RWPE1 (cell line): ENCODE results near the gene H19.

Source experiments
- CTCF ChIA-PET: fragments of 350-600 bp; sonication (Branson Sonifier 250); formaldehyde crosslinking; extraction: SDS; loops from one replicate; lab custom pipeline; 2021; lab: Yijun Ruan, JAX
- POLR2A ChIA-PET: fragments of 400-600 bp; formaldehyde crosslinking; extraction: SDS; loops from one replicate; lab custom pipeline; 2020; ENCODE audit warnings: antibody characterized with exemption; ENCODE audit not compliant: low non-redundant PET; lab: Yijun Ruan, JAX
- DNase-seq: peaks from one replicate; pipeline ENCODE4 v3.0.0; 2012; ENCODE audit warnings: low spot score
- H3K27ac ChIP-seq: fragments of 450-650 bp; 2 replicates; pipeline ENCODE4 v1.5.1; 2017
- TF ChIP-seq, protein P1 (sequence below): fragments of 450-650 bp; conservative IDR thresholded peaks from 2 replicates; pipeline ENCODE4 v1.5.1; 2017; ENCODE audit warnings: low read depth, mild to moderate bottlenecking

The H19 gene

DNA sequence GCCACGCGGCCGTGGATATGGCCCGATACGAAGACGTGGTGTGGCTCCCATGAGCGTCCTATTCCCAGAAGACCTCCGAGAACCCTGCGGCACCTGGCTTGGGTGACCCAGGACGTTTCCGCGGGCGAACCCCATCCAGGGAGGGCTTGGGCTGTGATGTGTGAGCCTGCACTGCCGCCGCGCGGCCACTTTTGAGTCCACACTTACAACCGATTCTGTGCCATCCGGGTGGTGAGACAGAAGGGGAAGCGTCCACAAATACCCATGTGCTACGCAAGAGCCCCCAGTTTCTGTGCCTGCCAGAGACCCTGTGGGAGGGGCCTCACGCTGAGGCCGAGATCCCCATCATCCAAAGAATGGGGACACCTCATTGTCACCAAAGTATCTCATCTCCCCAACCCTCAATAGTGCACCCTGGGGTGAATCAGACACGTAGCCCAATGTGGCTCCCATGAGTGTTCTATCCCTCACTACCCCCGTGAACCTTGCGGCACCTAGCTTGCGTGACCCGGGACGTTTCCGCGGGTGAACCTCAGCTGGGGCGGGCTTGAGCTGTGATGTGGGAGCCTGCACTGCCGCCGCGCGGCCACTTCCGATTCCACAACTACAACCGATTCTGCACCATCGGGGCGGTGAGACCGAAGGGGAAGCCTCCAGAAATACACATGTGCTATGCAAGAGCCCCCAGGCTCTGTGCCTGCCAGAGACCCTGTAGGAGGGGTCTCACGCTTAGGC lies 4.6 kb upstream of the H19 start:
- ChIA-PET CTCF (interaction anchor here (0.6 to 2.8 kb wide), 7 partner anchors 33 to 475 kb away, joined by 3 to 15 read pairs (median 4); partner anchors contain the start of gene SYT8), POLR2A (no interaction called here)
- TF ChIP-seq, protein P1, sequence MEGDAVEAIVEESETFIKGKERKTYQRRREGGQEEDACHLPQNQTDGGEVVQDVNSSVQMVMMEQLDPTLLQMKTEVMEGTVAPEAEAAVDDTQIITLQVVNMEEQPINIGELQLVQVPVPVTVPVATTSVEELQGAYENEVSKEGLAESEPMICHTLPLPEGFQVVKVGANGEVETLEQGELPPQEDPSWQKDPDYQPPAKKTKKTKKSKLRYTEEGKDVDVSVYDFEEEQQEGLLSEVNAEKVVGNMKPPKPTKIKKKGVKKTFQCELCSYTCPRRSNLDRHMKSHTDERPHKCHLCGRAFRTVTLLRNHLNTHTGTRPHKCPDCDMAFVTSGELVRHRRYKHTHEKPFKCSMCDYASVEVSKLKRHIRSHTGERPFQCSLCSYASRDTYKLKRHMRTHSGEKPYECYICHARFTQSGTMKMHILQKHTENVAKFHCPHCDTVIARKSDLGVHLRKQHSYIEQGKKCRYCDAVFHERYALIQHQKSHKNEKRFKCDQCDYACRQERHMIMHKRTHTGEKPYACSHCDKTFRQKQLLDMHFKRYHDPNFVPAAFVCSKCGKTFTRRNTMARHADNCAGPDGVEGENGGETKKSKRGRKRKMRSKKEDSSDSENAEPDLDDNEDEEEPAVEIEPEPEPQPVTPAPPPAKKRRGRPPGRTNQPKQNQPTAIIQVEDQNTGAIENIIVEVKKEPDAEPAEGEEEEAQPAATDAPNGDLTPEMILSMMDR, result no peak
- no peak overlapping the region for H3K27ac ChIP-seq
- DNase-seq, result no peak

DNA sequence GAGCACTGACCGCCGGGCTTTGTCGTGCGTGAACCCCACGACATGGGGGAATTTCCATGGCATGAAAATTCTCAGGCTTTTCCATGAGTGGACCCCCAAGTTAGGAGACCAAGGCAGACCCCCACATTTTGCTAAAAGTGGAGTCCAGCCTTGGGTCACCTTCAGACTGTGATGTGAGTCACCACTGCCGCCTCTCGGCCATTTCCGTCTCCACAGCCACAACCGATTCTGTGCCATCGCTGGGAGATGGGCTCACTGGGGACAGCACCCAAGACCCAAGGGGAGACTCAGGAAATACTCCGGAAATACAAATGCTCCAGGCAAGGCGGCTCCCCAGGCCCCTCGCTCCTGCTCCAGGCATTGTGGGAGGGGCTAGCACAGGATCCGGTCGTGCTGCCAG lies 1.2 kb upstream of the H19 start:
- POLR2A ChIA-PET, result no interaction called here
- CTCF ChIA-PET, result interaction anchor here (0.6 to 1.1 kb wide), 2 partner anchors 165 to 305 kb away, joined by 3 to 4 read pairs; no protein-coding TSS in a partner anchor
- no peak overlapping the region for H3K27ac ChIP-seq
- TF ChIP-seq, protein P1, result no peak
- DNase-seq, result no peak

DNA sequence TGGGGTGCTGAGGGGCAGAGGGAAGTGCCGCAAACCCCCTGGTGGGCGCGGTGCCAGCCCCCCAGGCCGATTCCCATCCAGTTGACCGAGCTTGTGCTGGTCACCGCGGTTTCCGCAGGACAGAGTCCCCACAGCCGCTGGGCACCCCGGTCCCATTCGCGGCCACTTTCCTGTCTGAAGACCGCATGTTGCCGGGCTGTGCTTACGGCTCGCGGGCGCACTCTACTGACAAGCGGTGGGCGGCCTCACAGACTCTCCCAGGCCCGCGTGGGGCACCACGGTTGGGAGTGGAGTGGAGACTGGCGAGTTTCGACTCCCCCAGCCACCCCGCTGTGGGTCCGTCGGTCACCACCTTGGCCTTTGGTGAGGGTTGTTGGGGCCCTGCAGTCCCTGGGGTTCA lies 648 bp upstream of the H19 start:
- H3K27ac ChIP-seq, result no peak overlapping the region
- TF ChIP-seq, protein P1, result no peak
- ChIA-PET CTCF (interaction anchor here (0.6 kb wide), 1 partner anchor 118 kb away, joined by 4 read pairs; no protein-coding TSS in a partner anchor), POLR2A (no interaction called here)
- DNase-seq, result no peak

DNA sequence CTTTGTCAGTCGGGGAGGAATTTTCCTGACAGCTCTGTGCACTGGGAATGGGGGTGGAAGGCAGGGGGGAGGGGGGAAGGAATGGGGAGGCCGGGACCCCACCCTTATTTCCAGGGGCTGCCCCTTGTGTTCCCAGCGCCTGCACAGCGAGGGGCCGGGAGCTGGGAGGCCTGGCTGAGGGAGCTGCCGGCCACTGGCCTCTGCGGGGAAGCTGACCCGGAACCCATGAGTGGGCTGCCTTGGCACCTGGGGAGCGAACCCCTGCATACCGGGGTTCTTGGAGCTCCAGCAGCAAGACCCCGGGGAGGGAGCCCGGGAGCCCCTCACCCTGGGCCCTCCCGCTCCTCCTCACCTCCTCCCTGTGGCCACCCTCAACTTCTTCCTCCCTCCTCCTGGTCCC lies 3.5 kb downstream of the H19 start:
- ChIA-PET POLR2A (no interaction called here), CTCF (no interaction called here)
- no peak overlapping the region for H3K27ac ChIP-seq
- no peak for DNase-seq
- TF ChIP-seq, protein P1, result no peak

DNA sequence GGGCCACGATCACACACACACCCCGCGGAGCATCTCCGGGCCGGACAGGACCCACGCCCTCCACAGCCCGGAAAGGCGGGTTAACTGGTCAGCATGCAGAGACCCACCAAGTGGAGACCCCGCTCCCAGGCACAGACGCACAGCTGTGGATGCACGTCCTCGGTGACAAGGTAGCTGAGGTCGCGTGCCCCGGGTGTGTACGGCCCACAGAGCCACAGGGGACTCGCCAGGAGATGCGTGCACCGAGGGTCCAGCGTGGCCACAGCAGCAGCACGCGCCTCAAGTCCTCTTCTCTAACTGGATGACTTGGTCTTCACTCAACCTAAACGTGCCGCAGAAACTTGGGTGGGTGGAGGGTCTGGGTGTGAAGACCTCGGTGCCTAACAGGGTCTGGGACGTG lies 5.5 kb downstream of the H19 start:
- TF ChIP-seq, protein P1, result no peak
- no peak overlapping the region for H3K27ac ChIP-seq
- ChIA-PET CTCF (interaction anchor here (0.6 to 0.7 kb wide), 2 partner anchors 454 to 512 kb away, joined by 3 read pairs; no protein-coding TSS in a partner anchor), POLR2A (no interaction called here)
- no peak for DNase-seq

DNA sequence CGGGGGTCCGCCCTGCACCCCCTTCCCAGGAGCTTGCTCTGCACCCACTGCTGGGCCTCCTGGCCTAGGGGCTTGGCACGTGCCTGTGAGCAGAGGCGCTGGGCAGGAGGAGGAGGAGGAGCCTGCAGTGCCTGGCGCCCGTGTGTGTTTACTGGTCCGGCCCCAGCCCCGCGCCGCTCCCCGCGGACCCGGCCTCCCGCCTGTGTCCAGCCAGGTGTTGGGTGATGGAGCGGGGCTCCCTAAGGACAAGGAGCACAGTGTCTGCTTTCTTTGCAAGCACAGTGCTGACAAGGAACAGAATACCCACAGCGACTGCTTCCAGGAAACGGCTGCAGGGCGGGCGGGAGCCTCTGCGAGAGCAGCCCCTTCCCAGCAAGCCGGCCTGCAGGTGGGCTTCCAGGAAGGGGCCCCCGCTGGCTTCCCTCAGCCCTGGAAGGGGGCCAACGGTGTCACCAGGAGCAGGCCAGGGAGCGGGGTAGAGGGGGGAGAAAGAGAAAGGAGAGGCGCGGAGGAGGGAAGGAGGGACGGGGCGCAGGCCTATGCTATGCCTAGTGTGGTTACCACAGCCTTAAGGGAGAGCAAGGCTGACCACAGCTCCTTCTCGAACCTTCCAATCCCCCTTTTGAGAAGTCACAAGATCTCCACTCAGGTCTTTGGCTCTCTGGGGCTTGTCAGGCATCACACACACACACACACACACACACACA lies 6.6 kb downstream of the H19 start:
- H3K27ac ChIP-seq, result no peak overlapping the region
- DNase-seq, result no peak
- ChIA-PET POLR2A (no interaction called here), CTCF (interaction anchor here (0.6 to 0.7 kb wide), 2 partner anchors 33 to 453 kb away, joined by 3 to 4 read pairs; no protein-coding TSS in a partner anchor)
- TF ChIP-seq, protein P1, result no peak
